Dendritic cell treated with granulocyte-macrophage colony-stimulating factor and Interleukin-4, amounts not matched to agents 40 ng/mL and 50 ng/mL, for 4 days (primary cell): ENCODE measurements around the gene OST4.

Source experiments
- H3K27ac Mint-ChIP-seq: one replicate; pipeline ENCODE4 v1.8.0; 2022; ENCODE audit warnings: mild to moderate bottlenecking, mixed read lengths
- H3K27me3 Mint-ChIP-seq: one replicate; pipeline ENCODE4 v1.8.0; 2022; ENCODE audit warnings: mild to moderate bottlenecking, mixed read lengths
- H3K36me3 Mint-ChIP-seq: one replicate; pipeline ENCODE4 v1.8.0; 2022; ENCODE audit warnings: low read depth, mixed read lengths
- H3K4me1 Mint-ChIP-seq: one replicate; pipeline ENCODE4 v1.8.0; 2022; ENCODE audit warnings: low read depth, mixed read lengths
- H3K4me3 Mint-ChIP-seq: one replicate; pipeline ENCODE4 v1.8.0; 2022; ENCODE audit warnings: mild to moderate bottlenecking, moderate library complexity, mixed read lengths
- H3K9me3 Mint-ChIP-seq: one replicate; pipeline ENCODE4 v1.8.0; 2022; ENCODE audit warnings: mixed read lengths
- intact Hi-C: fragments of 100-400 bp; cut with micrococcal nuclease; formaldehyde crosslinking; loops from one replicate; pipeline ENCODE4 v1.15.0; 2022

Gene OST4

GRCh38 chr2:27067385-27067784 lies 4.1 kb downstream of the OST4 start:
- H3K4me3 Mint-ChIP-seq: no peak overlapping the region
- intact Hi-C loops: no loop called here

GRCh38 chr2:27065128-27065527 lies 6.3 kb downstream of the OST4 start:
- no peak overlapping the region for H3K27ac Mint-ChIP-seq
- intact Hi-C loops: no loop called here
- H3K4me1 Mint-ChIP-seq: peaks cover 53% of the 10 kb centered on the region
- no peak overlapping the region for H3K4me3 Mint-ChIP-seq
- H3K27me3 Mint-ChIP-seq: no peaks in the 10 kb centered on the region
- H3K9me3 Mint-ChIP-seq: no peaks in the 10 kb centered on the region
- peaks cover 81% of the 10 kb centered on the region for H3K36me3 Mint-ChIP-seq

More at GRCh38 chr2:27067385-27067784, 4.1 kb downstream of the OST4 start:
- H3K4me1 Mint-ChIP-seq: peaks cover 53% of the 10 kb centered on the region
- peaks cover 81% of the 10 kb centered on the region for H3K36me3 Mint-ChIP-seq
- no peaks in the 10 kb centered on the region for H3K9me3 Mint-ChIP-seq
- H3K27ac Mint-ChIP-seq: no peak overlapping the region
- no peaks in the 10 kb centered on the region for H3K27me3 Mint-ChIP-seq

GRCh38 chr2:27060323-27060722 lies 11.1 kb downstream of the OST4 start:
- Mint-ChIP-seq H3K36me3 (peaks cover 80% of the 10 kb centered on the region), H3K9me3 (no peaks in the 10 kb centered on the region), H3K27ac (no peak overlapping the region), H3K27me3 (no peaks in the 10 kb centered on the region), H3K4me1 (peaks cover 39% of the 10 kb centered on the region), H3K4me3 (no peak overlapping the region)
- intact Hi-C loops: no loop called here

- Mint-ChIP-seq H3K4me1 (peaks cover 38% of the 10 kb centered on the region), H3K36me3 (peaks cover 80% of the 10 kb centered on the region), H3K27me3 (no peaks in the 10 kb centered on the region), H3K9me3 (no peaks in the 10 kb centered on the region), H3K27ac (no peak overlapping the region), H3K4me3 (no peak overlapping the region)
- intact Hi-C loops: no loop called here
These were observed 12.2 kb downstream of the OST4 start for GRCh38 chr2:27059141-27059820.

GRCh38 chr2:27058210-27058609 lies 13.2 kb downstream of the OST4 start:
- Mint-ChIP-seq H3K27me3 (no peaks in the 10 kb centered on the region), H3K9me3 (no peaks in the 10 kb centered on the region), H3K4me3 (no peak overlapping the region), H3K4me1 (peaks cover 29% of the 10 kb centered on the region), H3K36me3 (peaks cover 82% of the 10 kb centered on the region), H3K27ac (no peak overlapping the region)
- intact Hi-C loops: no loop called here

- Mint-ChIP-seq H3K36me3 (peaks cover 73% of the 10 kb centered on the region), H3K4me1 (peaks cover 21% of the 10 kb centered on the region), H3K9me3 (no peaks in the 10 kb centered on the region), H3K27ac (no peak overlapping the region), H3K4me3 (no peak overlapping the region), H3K27me3 (no peaks in the 10 kb centered on the region)
- intact Hi-C loops: no loop called here
These were observed 14.3 kb downstream of the OST4 start for GRCh38 chr2:27057184-27057583.

- peaks cover 79% of the 10 kb centered on the region for H3K36me3 Mint-ChIP-seq
- no peak overlapping the region for H3K27ac Mint-ChIP-seq
- H3K4me3 Mint-ChIP-seq: no peak overlapping the region
- H3K9me3 Mint-ChIP-seq: no peaks in the 10 kb centered on the region
- no peaks in the 10 kb centered on the region for H3K27me3 Mint-ChIP-seq
- peaks cover 26% of the 10 kb centered on the region for H3K4me1 Mint-ChIP-seq
- intact Hi-C loops: no loop called here
These were observed 16.7 kb downstream of the OST4 start for GRCh38 chr2:27054721-27055120.

GRCh38 chr2:27053776-27054175 lies 17.7 kb downstream of the OST4 start:
- intact Hi-C loops: no loop called here
- H3K4me1 Mint-ChIP-seq: peaks cover 27% of the 10 kb centered on the region
- no peak overlapping the region for H3K4me3 Mint-ChIP-seq
- peaks cover 70% of the 10 kb centered on the region for H3K36me3 Mint-ChIP-seq
- no peaks in the 10 kb centered on the region for H3K9me3 Mint-ChIP-seq
- H3K27ac Mint-ChIP-seq: no peak overlapping the region
- peaks cover 4% of the 10 kb centered on the region for H3K27me3 Mint-ChIP-seq

GRCh38 chr2:27053321-27053720 lies 18.1 kb downstream of the OST4 start:
- Mint-ChIP-seq H3K4me3 (no peak overlapping the region), H3K27ac (no peak overlapping the region), H3K27me3 (peaks cover 6% of the 10 kb centered on the region), H3K4me1 (peaks cover 27% of the 10 kb centered on the region), H3K36me3 (peaks cover 65% of the 10 kb centered on the region), H3K9me3 (no peaks in the 10 kb centered on the region)
- intact Hi-C loops: no loop called here

- peak overlapping the region; percentile 91 for H3K4me3 Mint-ChIP-seq
- H3K27me3 Mint-ChIP-seq: peaks cover 6% of the 10 kb centered on the region
- H3K4me1 Mint-ChIP-seq: peaks cover 27% of the 10 kb centered on the region
- H3K9me3 Mint-ChIP-seq: no peaks in the 10 kb centered on the region
- H3K36me3 Mint-ChIP-seq: peaks cover 53% of the 10 kb centered on the region
- peak overlapping the region; percentile 80 for H3K27ac Mint-ChIP-seq
- intact Hi-C loops: loop anchor here (1.0 to 2.0 kb wide), 2 partner anchors 20 to 29 kb away; partner anchors contain the start of gene TMEM214
These were observed 19.4 kb downstream of the OST4 start for GRCh38 chr2:27051902-27052645.

GRCh38 chr2:27050996-27051901 lies 20.2 kb downstream of the OST4 start, which contains the start of gene AGBL5:
AGBL5 (plus strand) TSS chr2:27051668; CDS start chr2:27052959, 1,291 bp downstream.
- Mint-ChIP-seq H3K4me1 (peaks cover 27% of the 10 kb centered on the region), H3K27me3 (peaks cover 6% of the 10 kb centered on the region), H3K36me3 (peaks cover 46% of the 10 kb centered on the region), H3K9me3 (no peaks in the 10 kb centered on the region), H3K4me3 (peak within 1 kb of the TSS; percentile 91), H3K27ac (peak within 1 kb of the TSS; percentile 80)
- intact Hi-C loops: loop anchor here (1.0 to 2.0 kb wide), 2 partner anchors 19 to 30 kb away; partner anchors contain the start of gene TMEM214

- H3K27ac Mint-ChIP-seq: peak overlapping the region; percentile 80
- H3K36me3 Mint-ChIP-seq: peaks cover 38% of the 10 kb centered on the region
- no peaks in the 10 kb centered on the region for H3K9me3 Mint-ChIP-seq
- intact Hi-C loops: loop anchor here (2.0 kb wide), 1 partner anchor 30 kb away; no protein-coding TSS in a partner anchor
- peak overlapping the region; percentile 91 for H3K4me3 Mint-ChIP-seq
- H3K27me3 Mint-ChIP-seq: peaks cover 6% of the 10 kb centered on the region
- H3K4me1 Mint-ChIP-seq: peaks cover 27% of the 10 kb centered on the region
These were observed 21.0 kb downstream of the OST4 start for GRCh38 chr2:27050281-27050995.
